Progenitor cell of endocrine pancreas (in vitro differentiated cells): ENCODE results near the gene PHACTR1. TPM values are rescaled to one million over a fixed set of nuclear protein-coding genes. Genes with fewer than 3 reads are reported as not detected.

ENCODE experiments used
- DNase-seq: peaks from one replicate; pipeline ENCODE4 v3.0.0; 2021; ENCODE audit warnings: low spot score; ENCODE audit not compliant: unreplicated experiment
- H3K27ac Mint-ChIP-seq: 2 replicates; pipeline ENCODE4 v1.8.0; 2021; ENCODE audit warnings: mild to moderate bottlenecking, moderate library complexity, mixed read lengths
- H3K27me3 Mint-ChIP-seq: 2 replicates; pipeline ENCODE4 v1.8.0; 2021; ENCODE audit warnings: mixed read lengths
- H3K36me3 Mint-ChIP-seq: 2 replicates; pipeline ENCODE4 v1.8.0; 2022; ENCODE audit warnings: mixed read lengths; ENCODE audit not compliant: insufficient read depth
- H3K4me1 Mint-ChIP-seq: 2 replicates; pipeline ENCODE4 v1.8.0; 2021; ENCODE audit warnings: low read depth, mixed read lengths
- H3K4me3 Mint-ChIP-seq: 2 replicates; pipeline ENCODE4 v1.8.0; 2021; ENCODE audit warnings: low read depth, mild to moderate bottlenecking, moderate library complexity, mixed read lengths
- H3K9me3 Mint-ChIP-seq: 2 replicates; pipeline ENCODE4 v1.8.0; 2021; ENCODE audit warnings: low read depth, mixed read lengths
- total RNA-seq: library from RNA; stranded (reverse); gene quantifications from 2 replicates; pipeline ENCODE4 v1.2.1, GENCODE V29; 2021
- TF ChIP-seq, protein P1 (sequence below): fragments of 200-600 bp; sonication (generic); IDR thresholded peaks from one replicate; pipeline ENCODE4 v1.5.0; 2021; ENCODE audit warnings: antibody characterized with exemption, mild to moderate bottlenecking; ENCODE audit not compliant: unreplicated experiment

Gene PHACTR1
- total RNA-seq, 1 donor from 2014 or later, result 8.6 TPM

DNA sequence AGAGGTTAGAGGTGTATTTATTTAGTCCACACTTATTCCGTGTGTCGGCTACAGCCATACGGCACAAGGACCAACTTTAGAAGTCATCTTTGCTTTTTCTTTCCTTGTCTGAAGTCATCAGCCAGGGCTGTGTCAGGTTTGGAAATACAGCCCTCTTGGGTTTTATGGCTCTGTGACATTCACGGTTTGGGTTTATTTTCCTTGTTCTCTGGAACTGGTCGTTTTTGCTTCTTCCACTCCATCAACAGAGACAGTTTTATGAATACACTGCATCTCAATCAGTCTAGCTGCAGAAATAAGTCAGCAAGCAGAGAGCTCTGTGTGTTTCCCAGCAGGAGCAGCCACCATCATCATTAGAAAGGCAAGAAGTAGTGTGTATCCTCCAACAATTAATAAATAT, 479.2 kb downstream of the PHACTR1 start:
- H3K4me1 Mint-ChIP-seq, result no peaks in the 10 kb centered on the region
- no peaks in the 10 kb centered on the region for H3K36me3 Mint-ChIP-seq
- no peaks in the 10 kb centered on the region for H3K9me3 Mint-ChIP-seq
- no peak overlapping the region for H3K27ac Mint-ChIP-seq
- no peak overlapping the region for H3K4me3 Mint-ChIP-seq
- DNase-seq, result no peak
- H3K27me3 Mint-ChIP-seq, result no peaks in the 10 kb centered on the region
- TF ChIP-seq, protein P1, sequence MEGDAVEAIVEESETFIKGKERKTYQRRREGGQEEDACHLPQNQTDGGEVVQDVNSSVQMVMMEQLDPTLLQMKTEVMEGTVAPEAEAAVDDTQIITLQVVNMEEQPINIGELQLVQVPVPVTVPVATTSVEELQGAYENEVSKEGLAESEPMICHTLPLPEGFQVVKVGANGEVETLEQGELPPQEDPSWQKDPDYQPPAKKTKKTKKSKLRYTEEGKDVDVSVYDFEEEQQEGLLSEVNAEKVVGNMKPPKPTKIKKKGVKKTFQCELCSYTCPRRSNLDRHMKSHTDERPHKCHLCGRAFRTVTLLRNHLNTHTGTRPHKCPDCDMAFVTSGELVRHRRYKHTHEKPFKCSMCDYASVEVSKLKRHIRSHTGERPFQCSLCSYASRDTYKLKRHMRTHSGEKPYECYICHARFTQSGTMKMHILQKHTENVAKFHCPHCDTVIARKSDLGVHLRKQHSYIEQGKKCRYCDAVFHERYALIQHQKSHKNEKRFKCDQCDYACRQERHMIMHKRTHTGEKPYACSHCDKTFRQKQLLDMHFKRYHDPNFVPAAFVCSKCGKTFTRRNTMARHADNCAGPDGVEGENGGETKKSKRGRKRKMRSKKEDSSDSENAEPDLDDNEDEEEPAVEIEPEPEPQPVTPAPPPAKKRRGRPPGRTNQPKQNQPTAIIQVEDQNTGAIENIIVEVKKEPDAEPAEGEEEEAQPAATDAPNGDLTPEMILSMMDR, result no peak

DNA sequence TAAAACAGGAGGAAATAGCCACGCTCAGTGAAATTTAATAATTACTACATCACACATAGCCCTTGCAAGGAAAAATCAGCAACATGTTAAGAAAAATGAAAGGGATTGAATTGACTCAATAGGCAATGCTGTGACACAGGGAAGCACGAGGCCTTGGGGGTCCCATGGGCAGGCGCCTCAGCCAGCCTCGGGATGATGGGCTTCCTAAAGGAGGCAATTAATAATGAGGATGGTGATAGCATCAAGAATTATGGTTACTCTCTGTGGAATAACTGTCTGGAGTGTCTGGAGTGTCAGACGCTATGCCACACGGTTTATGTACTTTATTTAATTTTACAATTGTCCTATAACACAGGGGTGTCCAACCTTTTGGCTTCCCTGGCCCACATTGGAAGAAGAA, 481.6 kb downstream of the PHACTR1 start:
- TF ChIP-seq, protein P1, result no peak
- no peaks in the 10 kb centered on the region for H3K4me1 Mint-ChIP-seq
- no peaks in the 10 kb centered on the region for H3K36me3 Mint-ChIP-seq

DNA sequence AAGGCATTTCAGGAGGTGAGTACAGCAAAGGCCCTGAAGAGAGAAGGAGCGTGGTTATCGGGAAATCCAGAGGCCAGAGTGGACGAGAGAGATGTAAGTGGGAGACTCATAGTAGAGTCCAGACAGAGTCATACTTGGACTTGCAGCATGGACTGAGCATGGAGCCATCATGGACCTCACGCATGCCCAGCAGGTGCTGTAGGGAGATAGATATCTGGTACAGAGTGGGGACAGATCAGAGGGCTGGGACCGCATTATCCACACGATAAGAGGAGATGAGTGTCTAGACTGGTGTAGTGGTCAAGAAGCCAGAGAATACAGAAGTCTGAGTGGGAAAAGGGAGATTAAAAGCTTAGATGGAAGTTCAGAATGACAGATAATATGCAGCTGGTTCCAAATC, 484.8 kb downstream of the PHACTR1 start:
- H3K9me3 Mint-ChIP-seq, result no peaks in the 10 kb centered on the region
- H3K27me3 Mint-ChIP-seq, result no peaks in the 10 kb centered on the region
- no peak overlapping the region for H3K4me3 Mint-ChIP-seq
- DNase-seq, result no peak
- no peak overlapping the region for H3K27ac Mint-ChIP-seq
- H3K4me1 Mint-ChIP-seq, result no peaks in the 10 kb centered on the region
- TF ChIP-seq, protein P1, result no peak
- H3K36me3 Mint-ChIP-seq, result no peaks in the 10 kb centered on the region

More for the DNA sequence above, 481.6 kb downstream of the PHACTR1 start:
- Mint-ChIP-seq H3K27ac (no peak overlapping the region), H3K9me3 (no peaks in the 10 kb centered on the region), H3K27me3 (no peaks in the 10 kb centered on the region), H3K4me3 (no peak overlapping the region)
- DNase-seq, result no peak

DNA sequence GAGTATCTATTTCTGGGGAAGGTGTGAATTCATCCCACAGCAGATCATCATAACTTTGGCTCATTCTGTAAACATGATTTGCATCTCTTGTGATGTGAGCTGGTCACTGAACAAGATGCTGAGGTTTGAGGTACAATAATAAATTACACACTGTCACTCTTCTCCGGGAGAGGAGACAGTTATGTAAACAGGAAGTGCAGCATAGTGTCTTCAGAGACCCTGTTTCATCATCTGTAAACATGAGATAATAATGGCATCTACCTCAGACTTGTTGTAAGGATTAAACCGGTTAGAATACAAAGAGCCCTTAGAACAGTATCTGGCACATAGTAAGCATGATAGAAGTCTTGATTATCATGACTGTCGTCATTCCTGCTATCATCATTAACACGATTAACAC, 486.6 kb downstream of the PHACTR1 start:
- Mint-ChIP-seq H3K4me1 (no peaks in the 10 kb centered on the region), H3K9me3 (no peaks in the 10 kb centered on the region), H3K36me3 (no peaks in the 10 kb centered on the region), H3K27ac (no peak overlapping the region), H3K27me3 (no peaks in the 10 kb centered on the region), H3K4me3 (no peak overlapping the region)
- TF ChIP-seq, protein P1, result no peak
- DNase-seq, result no peak

DNA sequence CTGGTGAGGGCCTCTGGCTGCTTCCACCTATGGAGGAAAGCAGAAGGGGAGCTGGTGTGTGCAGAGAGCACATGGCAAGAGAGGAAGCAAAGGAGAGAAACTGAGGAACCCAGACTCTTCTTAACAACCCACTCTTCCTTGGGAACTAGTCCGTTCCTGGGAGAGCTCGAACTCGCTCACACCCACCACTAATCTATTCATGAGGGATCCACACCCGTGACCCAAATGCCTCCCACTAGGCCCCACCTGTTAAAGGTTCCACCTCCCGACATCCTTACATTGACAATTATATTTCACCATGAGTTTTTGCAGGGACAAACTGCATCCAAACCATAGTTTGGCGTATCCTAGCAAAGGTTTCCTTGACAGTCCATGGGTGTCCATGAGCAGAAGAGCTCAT, 488.5 kb downstream of the PHACTR1 start:
- no peaks in the 10 kb centered on the region for H3K27me3 Mint-ChIP-seq
- no peak overlapping the region for H3K4me3 Mint-ChIP-seq
- DNase-seq, result no peak
- no peaks in the 10 kb centered on the region for H3K4me1 Mint-ChIP-seq
- TF ChIP-seq, protein P1, result no peak
- H3K9me3 Mint-ChIP-seq, result no peaks in the 10 kb centered on the region
- no peaks in the 10 kb centered on the region for H3K36me3 Mint-ChIP-seq
- no peak overlapping the region for H3K27ac Mint-ChIP-seq
